Activated T-helper 2 cell treated with anti-CD3 and anti-CD28 coated beads, Interferon-gamma antibody, Interleukin-2, Interleukin-4, amounts not matched to agents 10 μg/mL and 5 μg/mL and 100 μg/mL, durations not matched to agents 14 hours and 24 hours and 36 hours (primary cell): Measurements from ENCODE around the gene NCAN. TPM values are rescaled to one million over a fixed set of nuclear protein-coding genes. Genes with fewer than 3 reads are reported as not detected.

Source experiments
- DNase-seq: peaks from one replicate; pipeline ENCODE4 v3.0.0; 2021; ENCODE audit warnings: low spot score
- H3K27ac Mint-ChIP-seq: one replicate; pipeline ENCODE4 v1.8.0; 2021; ENCODE audit warnings: mixed read lengths
- H3K27me3 Mint-ChIP-seq: one replicate; pipeline ENCODE4 v1.8.0; 2021; ENCODE audit warnings: low read depth, mixed read lengths
- H3K36me3 Mint-ChIP-seq: one replicate; pipeline ENCODE4 v1.8.0; 2021; ENCODE audit warnings: low read depth, mixed read lengths
- H3K4me1 Mint-ChIP-seq: one replicate; pipeline ENCODE4 v1.8.0; 2021; ENCODE audit warnings: low read depth, mixed read lengths
- H3K4me3 Mint-ChIP-seq: one replicate; pipeline ENCODE4 v1.8.0; 2021; ENCODE audit warnings: low read depth, mild to moderate bottlenecking, moderate library complexity, mixed read lengths
- H3K9me3 Mint-ChIP-seq: one replicate; pipeline ENCODE4 v1.8.0; 2021; ENCODE audit warnings: mixed read lengths
- intact Hi-C: fragments of 100-400 bp; cut with micrococcal nuclease; formaldehyde crosslinking; loops from one replicate; pipeline ENCODE4 v1.15.1; 2023
- total RNA-seq: library from RNA; stranded (reverse); gene quantifications from 2 replicates; pipeline ENCODE4 v1.2.3, GENCODE V29; 2022

NCAN gene
- total RNA-seq, 1 donor from 2014 or later, result not detected

DNA sequence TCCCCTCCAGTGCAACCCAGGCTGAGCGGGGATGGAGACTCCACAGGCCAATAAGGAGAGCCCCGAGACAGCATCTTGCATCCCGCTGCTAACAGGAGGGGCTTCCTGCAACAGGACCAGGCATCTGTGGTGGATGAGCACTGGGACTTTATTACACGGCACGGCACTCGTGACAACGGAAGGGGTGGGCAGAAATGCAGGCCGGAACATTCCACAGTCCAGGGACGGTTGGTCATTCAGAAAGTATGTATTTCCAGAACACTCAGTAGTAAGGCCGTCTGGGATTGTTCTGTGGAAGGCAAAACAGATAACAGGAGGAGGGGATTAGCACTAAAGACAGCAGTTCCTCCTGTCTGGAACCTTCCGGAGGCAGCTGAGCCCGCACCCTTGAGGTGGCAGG is 64.6 kb downstream of the NCAN start:
- peaks cover 26% of the 10 kb centered on the region for H3K36me3 Mint-ChIP-seq
- DNase-seq, result no peak
- no peaks in the 10 kb centered on the region for H3K9me3 Mint-ChIP-seq
- H3K27me3 Mint-ChIP-seq, result peaks cover 20% of the 10 kb centered on the region
- H3K4me3 Mint-ChIP-seq, result no peak overlapping the region
- H3K4me1 Mint-ChIP-seq, result peaks cover 3% of the 10 kb centered on the region
- intact Hi-C loops, result no loop called here
- no peak overlapping the region for H3K27ac Mint-ChIP-seq

GRCh38 chr19:19276851-19277250 is 65.1 kb downstream of the NCAN start:
- Mint-ChIP-seq H3K27ac (no peak overlapping the region), H3K4me3 (no peak overlapping the region), H3K4me1 (peaks cover 3% of the 10 kb centered on the region), H3K36me3 (peaks cover 26% of the 10 kb centered on the region), H3K9me3 (no peaks in the 10 kb centered on the region), H3K27me3 (peaks cover 18% of the 10 kb centered on the region)
- intact Hi-C loops, result no loop called here
- no peak for DNase-seq

- Mint-ChIP-seq H3K27me3 (peaks cover 10% of the 10 kb centered on the region), H3K4me3 (no peak overlapping the region), H3K36me3 (peaks cover 26% of the 10 kb centered on the region), H3K27ac (no peak overlapping the region), H3K4me1 (peaks cover 3% of the 10 kb centered on the region), H3K9me3 (no peaks in the 10 kb centered on the region)
- no peak for DNase-seq
- intact Hi-C loops, result no loop called here
Measured at GRCh38 chr19:19278315-19278714, 66.6 kb downstream of the NCAN start.

DNA sequence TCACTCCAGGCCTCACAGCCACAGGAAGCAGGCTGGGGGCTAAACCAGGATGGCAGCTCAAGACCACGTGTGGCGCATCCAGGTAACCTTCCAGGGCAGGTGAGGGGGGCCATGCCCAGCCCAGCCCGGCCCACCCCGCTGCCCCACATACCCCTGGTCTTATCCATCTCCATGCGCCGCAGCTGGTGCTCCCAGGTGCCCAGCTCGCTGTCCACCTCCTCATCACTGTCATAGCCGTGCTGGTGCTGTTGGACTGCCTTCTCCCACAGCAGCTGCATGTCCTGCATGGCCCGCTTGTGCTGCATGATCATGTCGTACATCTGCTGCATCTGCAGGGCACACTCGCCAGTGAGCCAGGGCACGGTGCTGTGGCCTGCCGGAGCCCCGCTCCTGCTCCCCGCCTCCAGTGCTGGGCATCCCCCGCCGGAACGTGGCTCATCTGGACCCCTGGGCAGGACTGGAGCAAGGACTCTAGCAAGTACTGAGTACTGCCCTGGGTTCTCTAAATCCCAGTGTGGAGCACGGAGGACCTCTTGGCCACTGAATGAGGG is 67.4 kb downstream of the NCAN start:
- no peaks in the 10 kb centered on the region for H3K9me3 Mint-ChIP-seq
- H3K4me3 Mint-ChIP-seq, result no peak overlapping the region
- peaks cover 2% of the 10 kb centered on the region for H3K27me3 Mint-ChIP-seq
- intact Hi-C loops, result no loop called here
- DNase-seq, result no peak
- no peak overlapping the region for H3K27ac Mint-ChIP-seq
- H3K4me1 Mint-ChIP-seq, result no peaks in the 10 kb centered on the region
- peaks cover 30% of the 10 kb centered on the region for H3K36me3 Mint-ChIP-seq

- H3K9me3 Mint-ChIP-seq, result no peaks in the 10 kb centered on the region
- H3K27ac Mint-ChIP-seq, result no peak overlapping the region
- H3K4me1 Mint-ChIP-seq, result no peaks in the 10 kb centered on the region
- H3K4me3 Mint-ChIP-seq, result no peak overlapping the region
- no peaks in the 10 kb centered on the region for H3K27me3 Mint-ChIP-seq
- H3K36me3 Mint-ChIP-seq, result peaks cover 36% of the 10 kb centered on the region
- intact Hi-C loops, result no loop called here
- no peak for DNase-seq
Measured at GRCh38 chr19:19279853-19280252, 68.1 kb downstream of the NCAN start.

- H3K4me1 Mint-ChIP-seq, result no peaks in the 10 kb centered on the region
- H3K36me3 Mint-ChIP-seq, result peaks cover 38% of the 10 kb centered on the region
- H3K4me3 Mint-ChIP-seq, result no peak overlapping the region
- no peak overlapping the region for H3K27ac Mint-ChIP-seq
- no peaks in the 10 kb centered on the region for H3K27me3 Mint-ChIP-seq
- intact Hi-C loops, result no loop called here
- no peaks in the 10 kb centered on the region for H3K9me3 Mint-ChIP-seq
- no peak for DNase-seq
Measured at GRCh38 chr19:19280561-19280960, 68.8 kb downstream of the NCAN start.

GRCh38 chr19:19285686-19286085 is 73.9 kb downstream of the NCAN start:
- peaks cover 40% of the 10 kb centered on the region for H3K36me3 Mint-ChIP-seq
- H3K9me3 Mint-ChIP-seq, result no peaks in the 10 kb centered on the region
- intact Hi-C loops, result no loop called here

GRCh38 chr19:19292607-19293006 is 80.8 kb downstream of the NCAN start:
- H3K9me3 Mint-ChIP-seq, result no peaks in the 10 kb centered on the region
- intact Hi-C loops, result no loop called here
- H3K4me3 Mint-ChIP-seq, result no peak overlapping the region
- no peaks in the 10 kb centered on the region for H3K27me3 Mint-ChIP-seq
- peaks cover 64% of the 10 kb centered on the region for H3K36me3 Mint-ChIP-seq
- no peak for DNase-seq
- H3K4me1 Mint-ChIP-seq, result no peaks in the 10 kb centered on the region
- H3K27ac Mint-ChIP-seq, result no peak overlapping the region

More at GRCh38 chr19:19285686-19286085, 73.9 kb downstream of the NCAN start:
- H3K27ac Mint-ChIP-seq, result no peak overlapping the region
- no peak overlapping the region for H3K4me3 Mint-ChIP-seq
- no peaks in the 10 kb centered on the region for H3K4me1 Mint-ChIP-seq
- no peaks in the 10 kb centered on the region for H3K27me3 Mint-ChIP-seq
- no peak for DNase-seq

GRCh38 chr19:19294914-19295313 is 83.2 kb downstream of the NCAN start:
- H3K27me3 Mint-ChIP-seq, result no peaks in the 10 kb centered on the region

GRCh38 chr19:19296953-19297689 is 85.4 kb downstream of the NCAN start:
- intact Hi-C loops, result no loop called here
- Mint-ChIP-seq H3K27ac (no peak overlapping the region), H3K9me3 (no peaks in the 10 kb centered on the region), H3K4me1 (no peaks in the 10 kb centered on the region), H3K27me3 (no peaks in the 10 kb centered on the region), H3K4me3 (no peak overlapping the region), H3K36me3 (peaks cover 39% of the 10 kb centered on the region)
- no peak for DNase-seq

More at GRCh38 chr19:19294914-19295313, 83.2 kb downstream of the NCAN start:
- H3K4me3 Mint-ChIP-seq, result no peak overlapping the region
- H3K4me1 Mint-ChIP-seq, result no peaks in the 10 kb centered on the region
- H3K27ac Mint-ChIP-seq, result no peak overlapping the region
- no peak for DNase-seq
- peaks cover 53% of the 10 kb centered on the region for H3K36me3 Mint-ChIP-seq
- no peaks in the 10 kb centered on the region for H3K9me3 Mint-ChIP-seq
- intact Hi-C loops, result no loop called here

GRCh38 chr19:19297759-19298158 is 86.0 kb downstream of the NCAN start:
- intact Hi-C loops, result no loop called here
- no peaks in the 10 kb centered on the region for H3K4me1 Mint-ChIP-seq
- H3K36me3 Mint-ChIP-seq, result peaks cover 37% of the 10 kb centered on the region
- no peaks in the 10 kb centered on the region for H3K9me3 Mint-ChIP-seq
- no peaks in the 10 kb centered on the region for H3K27me3 Mint-ChIP-seq
- DNase-seq, result no peak
- no peak overlapping the region for H3K4me3 Mint-ChIP-seq
- H3K27ac Mint-ChIP-seq, result no peak overlapping the region

DNA sequence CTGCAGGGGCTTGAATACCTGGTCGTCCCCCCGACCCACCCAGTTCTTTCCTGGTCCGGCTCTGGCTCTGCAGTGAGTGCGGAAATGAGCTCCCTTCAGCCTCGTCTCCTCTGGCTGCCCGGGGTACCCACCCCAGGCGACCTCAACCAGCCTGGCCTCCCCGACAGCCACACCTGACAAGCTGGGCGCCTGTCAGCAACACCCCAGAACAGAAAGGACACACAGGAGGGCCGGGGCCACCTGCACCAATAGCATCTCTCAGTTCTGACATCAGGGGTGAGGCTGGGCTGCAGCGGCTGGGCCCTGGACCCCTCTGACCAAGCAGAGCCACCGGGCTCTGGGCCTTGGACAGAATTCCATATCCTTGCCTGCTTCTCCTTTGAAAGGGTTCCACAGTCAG is 88.9 kb downstream of the NCAN start:
- intact Hi-C loops, result no loop called here

More for the DNA sequence above, 88.9 kb downstream of the NCAN start:
- Mint-ChIP-seq H3K9me3 (no peaks in the 10 kb centered on the region), H3K27ac (no peak overlapping the region), H3K27me3 (no peaks in the 10 kb centered on the region), H3K4me3 (no peak overlapping the region), H3K36me3 (peaks cover 30% of the 10 kb centered on the region), H3K4me1 (no peaks in the 10 kb centered on the region)
- no peak for DNase-seq
